Measurements from ENCODE around the gene LRAT. TPM values are rescaled to one million over a fixed set of nuclear protein-coding genes. Genes with fewer than 3 reads are reported as not detected.
A peak's percentile ranks its signal among the peaks of the same experiment; 100 is the strongest.

Gene LRAT
- total RNA-seq, 6 donors from 2014 or later = 0.22 to 1.7 (median 0.69) TPM; not detected in 1

DNA sequence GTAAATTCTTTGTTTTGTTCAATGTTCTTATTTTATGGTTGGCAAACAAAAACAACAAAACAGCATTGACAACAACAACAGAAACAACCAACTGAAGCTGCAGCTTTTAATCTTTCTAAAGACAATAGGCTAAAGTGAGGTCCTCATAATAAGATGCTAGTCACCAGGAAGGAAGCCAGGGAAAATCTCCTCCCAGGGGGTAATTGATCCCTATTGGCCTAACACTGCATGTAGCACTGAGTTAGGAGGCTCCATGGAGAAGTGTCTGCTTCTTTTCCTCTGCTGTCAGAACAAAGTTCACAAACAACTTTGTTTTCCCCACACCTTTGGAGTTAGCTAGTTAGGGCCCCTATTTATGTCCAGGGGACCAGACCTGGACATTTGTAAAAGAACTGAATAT lies 4.7 kb upstream of the LRAT start:
- TF ChIP-seq EP300 (IDR thresholded peaks at IDR 0.05) (no peak), POLR2AphosphoS5 (IDR thresholded peaks at IDR 0.05) (no peak), POLR2A (IDR thresholded peaks at IDR 0.05) (no peak)
- TF ChIP-seq, protein P1, sequence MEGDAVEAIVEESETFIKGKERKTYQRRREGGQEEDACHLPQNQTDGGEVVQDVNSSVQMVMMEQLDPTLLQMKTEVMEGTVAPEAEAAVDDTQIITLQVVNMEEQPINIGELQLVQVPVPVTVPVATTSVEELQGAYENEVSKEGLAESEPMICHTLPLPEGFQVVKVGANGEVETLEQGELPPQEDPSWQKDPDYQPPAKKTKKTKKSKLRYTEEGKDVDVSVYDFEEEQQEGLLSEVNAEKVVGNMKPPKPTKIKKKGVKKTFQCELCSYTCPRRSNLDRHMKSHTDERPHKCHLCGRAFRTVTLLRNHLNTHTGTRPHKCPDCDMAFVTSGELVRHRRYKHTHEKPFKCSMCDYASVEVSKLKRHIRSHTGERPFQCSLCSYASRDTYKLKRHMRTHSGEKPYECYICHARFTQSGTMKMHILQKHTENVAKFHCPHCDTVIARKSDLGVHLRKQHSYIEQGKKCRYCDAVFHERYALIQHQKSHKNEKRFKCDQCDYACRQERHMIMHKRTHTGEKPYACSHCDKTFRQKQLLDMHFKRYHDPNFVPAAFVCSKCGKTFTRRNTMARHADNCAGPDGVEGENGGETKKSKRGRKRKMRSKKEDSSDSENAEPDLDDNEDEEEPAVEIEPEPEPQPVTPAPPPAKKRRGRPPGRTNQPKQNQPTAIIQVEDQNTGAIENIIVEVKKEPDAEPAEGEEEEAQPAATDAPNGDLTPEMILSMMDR (IDR thresholded peaks at IDR 0.05) = no peak
- DNase-seq (no peak), ATAC-seq (ENCODE audit: low FRiP score in 2 of 2) (no peak)
- peaks cover 0 to 24% (median 11%) of the 10 kb centered on the region in 4 donors for H3K27me3 ChIP-seq
- H3K4me3 ChIP-seq = no peak overlapping the region
- H3K27ac ChIP-seq = no peak overlapping the region
- H3K36me3 ChIP-seq = no peaks in the 10 kb centered on the region
- H3K4me1 ChIP-seq = peaks cover 15 to 28% (median 24%) of the 10 kb centered on the region in 4 donors
- no peaks in the 10 kb centered on the region for H3K9me3 ChIP-seq

DNA sequence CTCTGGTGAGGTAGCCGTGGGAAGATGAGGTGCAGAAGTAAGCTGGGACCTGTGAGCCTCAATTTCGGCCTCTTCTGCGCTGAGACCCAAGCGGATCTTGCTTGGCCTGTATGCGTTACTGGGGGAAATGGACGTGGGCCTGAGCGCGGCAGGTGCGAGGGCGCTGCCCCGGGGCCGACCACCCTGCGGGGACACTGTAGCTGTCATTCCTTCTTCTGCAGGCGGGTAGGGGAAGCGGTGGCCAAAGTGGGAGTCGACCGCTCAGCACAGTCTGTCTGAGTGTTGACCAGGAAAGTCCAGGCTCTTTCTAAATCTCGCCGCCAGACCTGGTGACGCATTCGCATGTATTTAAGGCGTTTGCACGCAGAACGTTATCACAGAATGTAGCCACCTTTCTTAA lies 3.3 kb upstream of the LRAT start:
- no peaks in the 10 kb centered on the region for H3K36me3 ChIP-seq
- no peak overlapping the region for H3K4me3 ChIP-seq
- ATAC-seq (ENCODE audit: low FRiP score in 2 of 2) (no peak), DNase-seq (peak in 1 of 2 donors; percentile 49)
- peaks cover 15 to 34% (median 29%) of the 10 kb centered on the region in 4 donors for H3K4me1 ChIP-seq
- no peaks in the 10 kb centered on the region for H3K9me3 ChIP-seq
- TF ChIP-seq POLR2A (IDR thresholded peaks at IDR 0.05) (no peak), POLR2AphosphoS5 (IDR thresholded peaks at IDR 0.05) (no peak), EP300 (IDR thresholded peaks at IDR 0.05) (no peak)
- TF ChIP-seq, protein P1 (IDR thresholded peaks at IDR 0.05) = no peak
- H3K27ac ChIP-seq = no peak overlapping the region
- 77 to 82% methylated on average over 22 to 24 of the region's 24 CpGs for WGBS, 2 donors
- peaks cover 0 to 30% (median 13%) of the 10 kb centered on the region in 4 donors for H3K27me3 ChIP-seq

DNA sequence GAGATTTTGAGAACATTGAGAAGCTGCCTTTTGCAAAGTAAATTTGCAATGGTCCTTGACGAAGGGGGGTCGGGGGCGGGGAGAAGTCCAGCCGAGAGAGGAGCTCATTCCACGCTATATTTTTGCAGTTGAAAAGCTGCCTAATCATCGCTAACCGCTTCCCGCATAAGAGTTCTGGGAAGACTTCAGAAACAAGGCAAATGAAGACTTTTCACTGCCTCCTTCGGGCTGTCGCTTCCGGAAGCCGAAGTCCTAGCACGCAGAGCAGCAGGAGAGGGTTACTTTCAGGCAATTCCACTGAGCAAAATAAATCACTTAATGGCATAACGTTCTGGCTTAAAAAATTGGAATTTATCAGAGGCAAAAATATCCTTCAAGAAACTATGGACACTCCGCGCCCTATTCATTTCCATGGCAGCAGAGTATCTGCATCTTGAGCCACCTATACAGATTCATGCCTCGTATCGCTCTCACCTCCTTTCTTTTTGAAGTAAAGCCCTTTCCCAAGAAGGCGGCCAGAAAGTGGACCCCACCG lies 2.6 kb upstream of the LRAT start:
- no peak for ATAC-seq (ENCODE audit: low FRiP score in 2 of 2)
- Histone ChIP-seq H3K27me3 (peaks cover 0 to 30% (median 13%) of the 10 kb centered on the region in 4 donors), H3K9me3 (no peaks in the 10 kb centered on the region), H3K4me1 (peaks cover 15 to 34% (median 29%) of the 10 kb centered on the region in 4 donors), H3K36me3 (no peaks in the 10 kb centered on the region), H3K27ac (no peak overlapping the region), H3K4me3 (no peak overlapping the region)
- DNase-seq = no peak
- WGBS, 2 donors = 19 to 21% methylated on average over 20 of the region's 20 CpGs
- TF ChIP-seq, protein P1 (IDR thresholded peaks at IDR 0.05) = no peak
- TF ChIP-seq POLR2A (IDR thresholded peaks at IDR 0.05) = no peak
- TF ChIP-seq POLR2AphosphoS5 (IDR thresholded peaks at IDR 0.05) = no peak
- TF ChIP-seq EP300 (IDR thresholded peaks at IDR 0.05) = no peak

- Histone ChIP-seq H3K27ac (no peak overlapping the region), H3K4me1 (peaks cover 15 to 34% (median 29%) of the 10 kb centered on the region in 4 donors), H3K4me3 (peak overlapping the region in 3 of 4 donors; percentile 48 to 60 (median 48)), H3K27me3 (peaks cover 0 to 30% (median 13%) of the 10 kb centered on the region in 4 donors), H3K36me3 (no peaks in the 10 kb centered on the region), H3K9me3 (no peaks in the 10 kb centered on the region)
- WGBS, 2 donors = 4 to 5% methylated on average over 49 of the region's 49 CpGs
- DNase-seq (peak in 1 of 2 donors; percentile 73), ATAC-seq (ENCODE audit: low FRiP score in 2 of 2) (no peak)
- no peak for TF ChIP-seq EP300 (IDR thresholded peaks at IDR 0.05)
- TF ChIP-seq POLR2A (IDR thresholded peaks at IDR 0.05) = no peak
- TF ChIP-seq, protein P1 (IDR thresholded peaks at IDR 0.05) = no peak
- no peak for TF ChIP-seq POLR2AphosphoS5 (IDR thresholded peaks at IDR 0.05)
These were observed 1.6 kb upstream of the LRAT start for GRCh38 chr4:154741922-154742850.
